Fibroblast of skin of abdomen (primary cell): ENCODE results near the gene LRCH1.
A peak's percentile ranks its signal among the peaks of the same experiment; 100 is the strongest.

Experiments
- DNase-seq: peaks from one replicate; pipeline ENCODE4 v3.0.0-alpha.2; 2013

Gene LRCH1

GRCh38 chr13:46594374-46595078, 41.6 kb downstream of the LRCH1 start:
- DNase-seq, result no peak

GRCh38 chr13:46595136-46595884, 42.3 kb downstream of the LRCH1 start:
- DNase-seq, result peak; percentile 52

- no peak for DNase-seq
These were observed 42.9 kb downstream of the LRCH1 start for GRCh38 chr13:46595885-46596275.

GRCh38 chr13:46596466-46596865, 43.5 kb downstream of the LRCH1 start:
- DNase-seq, result no peak

GRCh38 chr13:46598140-46598819, 45.3 kb downstream of the LRCH1 start:
- no peak for DNase-seq

GRCh38 chr13:46598820-46599180, 45.8 kb downstream of the LRCH1 start:
- DNase-seq, result no peak

- no peak for DNase-seq
These were observed 48.0 kb downstream of the LRCH1 start for GRCh38 chr13:46600943-46601311.

- DNase-seq, result no peak
These were observed 49.6 kb downstream of the LRCH1 start for GRCh38 chr13:46602531-46602930.

GRCh38 chr13:46603165-46603603, 50.2 kb downstream of the LRCH1 start:
- DNase-seq, result no peak

- no peak for DNase-seq
These were observed 51.4 kb downstream of the LRCH1 start for GRCh38 chr13:46604226-46604990.

GRCh38 chr13:46605076-46605824, 52.3 kb downstream of the LRCH1 start:
- no peak for DNase-seq

GRCh38 chr13:46605825-46606554, 53.0 kb downstream of the LRCH1 start:
- no peak for DNase-seq

- no peak for DNase-seq
These were observed 54.0 kb downstream of the LRCH1 start for GRCh38 chr13:46606970-46607369.

- no peak for DNase-seq
These were observed 55.0 kb downstream of the LRCH1 start for GRCh38 chr13:46607768-46608564.

GRCh38 chr13:46609052-46609451, 56.1 kb downstream of the LRCH1 start:
- no peak for DNase-seq

GRCh38 chr13:46609726-46610125, 56.8 kb downstream of the LRCH1 start:
- DNase-seq, result no peak

- no peak for DNase-seq
These were observed 59.3 kb downstream of the LRCH1 start for GRCh38 chr13:46612267-46612666.

GRCh38 chr13:46613409-46614049, 60.6 kb downstream of the LRCH1 start:
- DNase-seq, result no peak

- DNase-seq, result peak; percentile 58
These were observed 61.6 kb downstream of the LRCH1 start for GRCh38 chr13:46614582-46614981.
